GM18858 (cell line): ENCODE data around the gene PROB1.
"Not testable (repeated sequence)": the region's sequence is repeated elsewhere in the genome, so short reads cannot be mapped to it uniquely, and the experiment has no call there.

ENCODE experiments used
- ATAC-seq: cut with Tn5 transposase; IDR thresholded peaks from one replicate; pipeline ENCODE4 v1.9.1; 2021; ENCODE audit not compliant: unreplicated experiment

Gene PROB1

DNA sequence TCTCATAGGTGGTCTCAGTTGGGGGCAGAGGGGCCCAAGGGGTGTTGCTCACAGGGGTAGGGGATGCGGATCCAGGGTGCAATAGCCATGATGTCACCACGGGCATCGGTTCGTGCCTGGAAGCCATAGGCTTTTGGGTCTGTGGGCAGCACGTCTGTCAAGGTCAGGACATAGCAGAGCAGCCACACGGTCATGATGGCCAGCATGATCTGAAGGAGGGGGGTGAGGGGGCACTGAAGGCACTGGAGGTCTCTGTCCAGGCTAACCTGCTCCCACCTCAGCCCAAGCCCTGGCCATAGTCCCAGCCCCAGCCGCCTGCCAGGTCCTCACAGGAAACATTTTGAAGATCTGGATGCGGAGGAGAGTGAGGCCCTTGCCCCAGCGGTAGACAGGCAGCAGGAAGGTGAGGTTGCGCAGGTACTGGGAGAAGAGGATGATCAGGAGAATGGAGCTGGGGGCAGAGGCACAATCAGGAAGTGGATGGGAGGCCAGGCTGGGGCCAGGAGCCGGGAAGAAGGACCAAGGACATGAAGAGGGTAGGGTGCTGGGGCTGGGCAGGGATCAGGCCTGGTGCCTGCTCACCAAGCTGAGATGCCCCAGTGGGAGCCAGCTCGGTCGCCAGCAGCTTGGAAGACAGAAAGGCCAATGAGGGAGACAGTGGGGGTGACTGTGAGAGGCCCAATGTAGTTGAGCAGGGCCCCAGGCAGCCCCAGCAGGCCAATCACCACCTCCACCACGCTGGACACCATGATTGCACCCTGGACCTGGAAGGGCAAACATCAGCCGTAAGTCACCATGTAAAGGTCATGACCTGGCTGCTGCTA is 15.1 kb downstream of the PROB1 start:
- no peak for ATAC-seq

DNA sequence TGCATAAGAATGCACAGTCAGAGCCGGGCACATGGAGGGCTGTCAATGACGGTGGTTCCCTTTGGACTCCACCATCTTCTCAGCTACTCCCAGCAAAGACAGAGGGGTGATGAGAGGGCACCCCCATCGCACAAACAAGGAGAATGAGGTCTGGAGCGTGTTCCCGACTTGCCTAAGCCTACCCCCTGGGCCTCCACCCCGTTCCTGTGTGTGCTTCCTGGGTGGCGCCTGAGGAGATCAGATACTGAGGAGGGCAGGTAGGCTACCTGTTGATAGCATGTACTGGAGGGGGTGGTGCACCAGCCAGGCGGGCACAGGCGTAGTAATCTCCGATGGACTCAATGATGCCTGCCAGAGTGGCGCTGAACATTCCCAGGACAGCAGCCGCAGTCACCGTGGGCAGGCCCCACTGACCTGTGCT is 16.0 kb downstream of the PROB1 start:
- no peak for ATAC-seq

DNA sequence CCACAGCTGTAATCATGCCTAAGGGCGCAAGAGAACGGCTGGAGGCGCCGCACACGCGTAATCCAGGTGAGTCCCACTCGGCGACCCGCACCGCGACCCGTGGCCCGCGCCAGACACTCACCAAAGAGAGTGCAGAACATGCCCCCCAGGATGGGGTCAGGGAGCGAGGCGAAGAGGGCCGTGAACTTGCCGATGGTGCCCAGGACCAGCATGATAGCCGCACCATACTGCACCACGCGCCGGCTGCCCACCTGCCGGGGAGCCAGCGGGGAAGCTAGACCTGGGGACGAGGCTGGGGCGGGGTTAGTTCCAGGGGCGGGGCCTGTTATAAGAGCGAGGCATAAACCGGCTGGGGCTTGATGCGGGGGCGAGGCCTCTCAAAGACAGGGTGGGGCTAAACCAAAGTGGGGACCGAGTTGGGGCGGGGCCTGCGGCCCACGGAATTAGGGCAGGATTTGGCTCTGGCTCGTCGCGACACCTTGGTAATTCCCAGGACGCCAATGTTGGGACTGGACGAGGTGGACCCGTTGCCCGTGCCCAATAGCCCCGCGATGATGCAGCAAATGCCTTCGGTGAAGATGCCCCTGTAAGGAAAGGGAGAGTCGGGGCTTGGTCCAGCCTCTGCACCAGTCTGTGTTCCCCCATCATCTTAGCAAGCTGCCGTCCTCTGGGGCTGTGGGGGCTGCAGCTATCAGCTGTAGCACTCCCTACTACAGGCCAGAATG is 16.6 kb downstream of the PROB1 start:
- no peak for ATAC-seq

DNA sequence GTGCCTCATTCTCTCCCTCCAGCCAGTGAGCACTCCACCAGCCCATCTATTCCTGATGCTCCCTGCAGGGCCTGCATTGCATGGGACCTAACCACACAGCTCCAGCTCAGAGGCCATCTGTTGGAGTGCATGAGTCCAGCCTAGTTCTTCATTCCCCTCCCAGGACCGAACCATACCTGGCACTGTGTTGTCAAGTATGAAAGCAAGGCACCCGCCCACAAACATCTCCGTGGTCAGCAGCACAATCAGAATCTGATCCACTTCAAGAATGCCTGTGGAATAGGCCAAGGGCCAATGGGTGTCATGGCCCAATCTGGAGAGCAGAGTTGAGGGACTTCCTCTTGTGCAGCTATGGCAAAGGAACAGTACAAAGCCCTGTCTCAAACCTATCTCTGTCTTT is 17.7 kb downstream of the PROB1 start:
- no peak for ATAC-seq

DNA sequence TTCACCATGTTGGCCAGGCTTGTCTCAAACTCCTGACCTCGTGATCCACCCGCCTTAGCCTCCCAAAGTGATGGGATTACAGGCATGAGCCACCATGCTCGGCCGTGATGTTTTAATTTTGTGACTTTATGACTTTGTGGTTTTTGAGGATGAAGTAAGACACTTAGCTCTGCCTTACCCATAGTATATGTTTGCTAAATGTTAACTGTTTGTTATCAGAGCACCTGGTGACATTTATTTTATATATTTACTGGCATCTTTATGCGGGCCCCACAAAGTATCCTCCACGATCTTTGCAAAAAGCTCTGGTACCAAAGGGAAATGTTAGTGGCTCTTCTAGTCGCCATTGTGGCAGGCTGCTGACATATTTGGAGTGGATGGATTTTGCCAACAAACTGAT is 18.5 kb downstream of the PROB1 start:
- no peak for ATAC-seq

DNA sequence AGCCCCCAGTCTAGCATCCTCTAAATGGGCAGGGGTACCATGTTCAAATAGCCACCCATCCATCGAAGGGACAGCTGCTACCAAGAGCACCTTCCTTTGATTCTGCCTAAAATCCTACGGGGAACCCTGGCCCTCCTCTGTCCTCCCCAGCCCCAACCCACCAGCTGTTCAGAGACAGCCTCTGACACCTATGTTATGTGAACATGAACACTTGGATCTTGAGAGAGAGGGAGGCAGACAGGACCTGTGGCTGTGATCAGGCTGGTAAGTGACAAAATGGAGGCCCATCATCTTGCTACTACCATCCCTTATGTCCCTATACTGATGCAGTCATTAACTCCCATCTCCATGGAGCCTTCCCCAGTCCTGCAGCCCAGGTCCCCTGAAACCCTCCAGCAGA is 20.0 kb downstream of the PROB1 start:
- ATAC-seq, result no peak

DNA sequence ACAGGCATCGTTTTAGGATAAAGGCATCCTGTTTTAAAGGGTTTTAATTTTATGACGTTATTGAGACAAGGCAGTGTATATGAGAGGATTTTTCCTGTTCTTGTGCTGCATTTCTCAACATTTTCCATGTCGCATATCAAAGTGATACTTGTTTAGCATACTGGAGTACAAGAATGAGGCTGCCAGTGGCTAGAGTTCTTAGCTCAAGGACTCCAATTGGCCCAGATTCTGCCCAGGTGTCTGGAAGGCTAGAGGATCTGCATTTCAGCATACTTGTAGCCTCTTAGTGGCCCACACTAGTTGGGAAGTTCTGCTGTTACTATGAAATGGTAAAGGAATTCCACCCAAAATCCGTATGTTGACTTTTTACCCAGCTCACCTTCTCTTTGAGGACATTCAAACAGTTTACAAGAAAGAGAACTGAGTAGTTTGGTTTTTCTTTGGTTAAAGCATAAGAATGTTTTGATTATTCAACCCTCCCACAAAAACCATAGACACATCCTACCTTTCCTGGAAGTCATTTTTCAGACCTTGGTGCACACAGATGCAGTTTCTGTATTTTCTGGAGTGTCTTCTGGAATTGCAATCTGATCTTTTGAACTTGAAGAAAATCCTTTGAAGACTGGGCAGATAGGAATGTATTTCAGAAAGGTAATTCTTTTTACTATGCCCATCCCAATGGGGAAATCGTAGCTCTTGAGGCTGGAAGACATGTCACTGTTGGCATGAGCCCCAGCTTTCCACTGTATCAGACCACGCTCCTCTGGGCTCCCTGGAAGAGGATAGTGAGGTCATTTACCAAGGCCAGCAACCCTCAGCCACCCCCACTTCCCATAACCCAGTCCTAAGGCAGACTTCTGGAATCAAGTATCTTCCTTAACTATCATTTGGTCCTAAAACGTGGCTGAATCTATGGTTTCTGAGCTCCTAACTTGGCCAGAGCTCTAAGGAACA is 23.1 kb downstream of the PROB1 start:
- no peak for ATAC-seq

DNA sequence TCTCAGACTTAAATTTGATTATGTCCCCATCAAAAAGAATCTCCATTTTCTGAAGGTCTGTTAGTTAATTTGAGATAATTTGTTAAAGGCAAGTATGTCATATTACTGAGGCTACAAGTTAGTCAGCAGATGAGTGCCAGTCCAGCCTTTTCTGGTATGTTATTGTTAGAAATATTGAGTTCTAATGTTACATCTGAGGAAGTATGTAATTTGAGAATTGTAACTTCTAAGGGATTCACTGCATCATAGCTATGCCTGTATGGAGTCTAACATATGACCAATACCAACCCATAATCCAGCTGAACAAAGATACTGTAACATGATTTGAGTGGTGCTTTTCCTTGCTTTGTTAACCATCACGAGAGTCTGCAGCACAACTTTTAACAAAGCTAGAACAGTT is 25.7 kb downstream of the PROB1 start:
- no peak for ATAC-seq

DNA sequence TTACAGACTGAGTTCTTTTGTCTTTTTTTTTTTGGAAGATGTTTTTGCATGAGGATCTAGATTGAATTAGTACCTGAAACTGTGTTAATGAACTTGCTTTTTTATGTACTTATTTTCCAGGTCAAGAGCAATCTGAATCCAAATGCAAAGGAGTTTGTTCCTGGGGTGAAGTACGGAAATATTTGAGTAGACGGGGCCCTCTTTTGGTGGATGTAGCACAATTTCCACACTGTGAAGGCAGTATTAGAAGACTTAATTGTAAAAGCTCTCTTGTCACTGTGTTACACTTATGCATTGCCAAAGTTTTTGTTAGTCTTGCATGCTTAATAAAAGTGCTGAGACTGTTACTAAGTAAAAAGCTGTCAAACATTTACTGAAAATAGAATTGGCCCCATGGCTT is 26.3 kb downstream of the PROB1 start:
- ATAC-seq, result no peak

DNA sequence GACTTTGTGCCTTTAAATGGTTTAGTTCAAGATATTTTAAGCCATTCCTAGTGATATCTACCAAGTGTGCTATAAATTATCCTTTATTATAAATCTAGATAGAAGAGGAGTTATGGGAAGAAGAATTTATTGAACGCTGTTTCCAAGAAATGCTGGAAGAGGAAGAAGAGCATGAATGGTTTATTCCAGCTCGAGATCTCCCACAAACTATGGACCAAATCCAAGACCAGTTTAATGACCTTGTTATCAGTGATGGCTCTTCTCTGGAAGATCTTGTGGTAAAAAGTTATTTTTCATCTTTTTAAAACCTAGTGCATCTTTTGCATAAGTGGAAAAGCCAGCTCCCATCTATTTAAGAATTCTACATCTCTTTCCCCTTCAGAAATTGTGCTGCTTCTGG is 30.4 kb downstream of the PROB1 start:
- no peak for ATAC-seq

DNA sequence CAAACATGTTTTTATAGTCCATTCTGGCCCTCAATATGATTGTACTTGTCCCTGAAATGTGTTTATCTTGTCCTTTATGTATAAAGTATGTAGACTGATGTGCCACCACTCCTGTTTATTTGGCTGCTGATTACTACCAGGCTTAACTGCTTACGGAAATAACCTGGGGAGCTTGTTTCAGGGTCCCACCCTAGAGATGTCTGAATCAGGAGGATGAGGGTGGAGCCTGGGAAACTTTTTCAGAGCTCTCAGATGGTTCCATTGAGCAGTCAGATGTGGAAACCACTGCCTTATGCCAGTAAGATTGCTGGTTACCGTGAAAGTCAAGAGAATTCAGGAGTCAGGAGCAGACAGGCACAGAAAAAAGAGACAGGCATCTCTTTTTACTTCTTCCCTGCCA is 31.0 kb downstream of the PROB1 start:
- ATAC-seq, result no peak

DNA sequence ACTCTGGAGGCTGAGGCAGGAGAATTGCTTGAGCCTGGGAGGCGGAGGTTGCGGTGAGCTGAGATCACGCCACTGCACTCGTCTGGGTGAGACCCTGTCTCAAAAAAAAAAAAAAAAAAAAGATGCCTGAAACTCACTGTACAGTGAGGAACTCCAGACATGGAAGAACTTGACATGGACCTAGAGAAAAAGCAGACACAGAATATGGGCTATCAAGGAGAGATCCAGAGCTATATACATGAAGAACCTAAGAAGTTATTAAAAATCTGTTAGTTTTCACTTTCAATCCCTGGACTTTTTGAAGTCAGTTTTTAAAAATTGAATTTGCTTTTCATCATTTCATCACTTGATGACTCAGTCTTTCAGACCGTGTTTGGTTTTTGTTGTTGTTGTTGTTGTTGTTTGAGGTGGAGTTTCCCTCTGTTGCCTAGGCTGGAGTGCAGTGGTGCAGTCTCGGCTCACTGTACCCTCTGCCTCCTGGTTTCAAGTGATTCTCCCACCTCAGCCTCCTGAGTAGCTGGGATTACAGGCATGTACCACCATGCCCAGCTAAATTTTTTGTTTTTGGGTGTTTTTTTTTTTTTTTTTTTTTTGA is 33.0 kb downstream of the PROB1 start:
- ATAC-seq, result no peak

DNA sequence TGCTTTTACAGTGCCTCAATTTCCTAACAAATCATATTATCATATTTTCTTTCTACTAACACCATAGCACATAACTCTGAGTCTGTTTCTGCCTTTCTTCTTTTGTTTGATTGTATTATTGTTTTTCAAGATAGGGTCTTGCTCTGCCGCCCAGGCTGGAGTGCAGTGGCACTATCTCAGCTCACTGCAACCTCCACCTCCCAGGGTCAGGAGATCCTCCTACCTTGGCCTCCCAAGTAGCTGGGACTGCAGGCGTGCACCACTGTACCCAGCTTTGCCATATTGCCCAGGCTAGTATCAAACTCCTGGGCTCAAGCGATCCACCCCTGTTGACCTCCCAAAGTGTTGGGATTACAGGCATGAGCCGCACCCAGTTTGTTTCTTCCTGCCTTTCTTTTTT is 34.5 kb downstream of the PROB1 start:
- no peak for ATAC-seq

DNA sequence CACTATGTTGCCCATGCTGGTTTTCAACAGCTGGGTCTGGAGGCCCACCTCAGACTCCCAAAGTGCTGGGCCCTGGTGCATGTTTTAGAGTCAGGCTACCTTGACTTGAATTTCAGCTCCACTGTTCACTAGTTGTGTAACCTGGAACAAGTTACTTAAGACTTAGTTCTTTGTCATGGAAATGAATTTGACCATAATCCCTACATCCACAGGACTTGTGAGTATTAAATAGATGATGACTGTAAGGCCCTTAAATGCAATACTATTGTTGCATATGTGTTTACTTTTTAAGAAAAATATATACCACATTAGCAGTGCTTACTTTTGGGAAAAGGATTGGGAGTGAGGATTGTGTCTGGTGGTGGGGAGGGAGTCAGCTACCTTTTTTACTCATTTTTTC is 36.8 kb downstream of the PROB1 start:
- ATAC-seq, result no peak

DNA sequence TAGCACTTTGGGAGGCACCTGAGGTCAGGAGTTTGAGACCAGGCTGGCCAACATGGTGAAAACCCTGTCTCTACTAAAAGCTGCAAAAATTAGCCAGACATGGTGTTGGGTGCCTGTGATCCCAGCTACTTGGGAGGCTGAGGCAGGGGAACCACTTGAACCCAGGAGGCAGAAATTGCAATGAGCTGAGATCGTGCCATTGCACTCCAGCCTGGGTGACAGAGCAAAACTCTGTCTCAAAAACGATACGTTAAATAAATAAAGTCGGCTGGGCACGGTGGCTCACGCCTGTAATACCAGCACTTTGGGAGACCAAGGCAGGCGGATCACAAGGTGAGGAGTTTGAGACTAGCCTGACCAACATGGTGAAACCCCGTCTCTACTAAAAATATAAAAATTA is 39.0 kb downstream of the PROB1 start:
- ATAC-seq, result not testable (repeated sequence)

DNA sequence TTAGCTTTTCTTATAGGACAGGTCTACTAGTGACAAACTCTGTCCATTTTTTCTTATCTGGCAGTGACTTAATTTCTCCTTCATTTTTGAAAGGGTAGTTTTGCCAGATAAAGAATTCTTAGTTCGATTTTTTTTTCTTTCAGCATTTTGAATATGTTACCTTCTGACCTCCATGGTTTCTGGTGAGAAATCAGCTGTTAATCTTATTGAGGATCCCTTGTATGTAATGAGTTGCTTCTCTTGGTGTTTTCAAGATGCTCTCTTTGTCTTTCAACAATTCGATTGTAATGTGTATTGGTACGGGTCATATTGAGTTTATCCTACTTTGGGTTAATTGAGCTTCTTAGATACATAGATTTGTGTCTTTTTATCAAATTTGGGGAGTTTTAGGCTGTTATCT is 40.7 kb downstream of the PROB1 start:
- no peak for ATAC-seq

DNA sequence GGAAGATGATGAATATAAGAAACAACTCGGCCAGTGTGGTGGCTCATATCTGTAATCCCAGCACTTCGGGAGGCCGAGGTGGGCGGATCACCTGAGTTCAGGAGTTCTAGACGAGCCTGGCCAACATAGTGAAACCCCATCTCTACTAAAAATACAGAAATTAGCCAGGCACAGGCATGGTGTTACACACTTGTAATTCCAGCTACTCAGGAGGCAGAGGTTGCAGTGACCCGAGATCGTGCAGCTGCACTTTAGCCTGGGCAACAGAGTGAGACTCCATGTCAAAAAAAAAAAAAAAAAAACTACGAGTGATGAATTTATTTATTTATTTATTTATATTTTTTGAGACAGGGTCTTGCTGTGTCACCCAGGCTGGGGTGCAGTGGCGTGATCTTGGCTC is 47.0 kb downstream of the PROB1 start:
- ATAC-seq, result not testable (repeated sequence)

DNA sequence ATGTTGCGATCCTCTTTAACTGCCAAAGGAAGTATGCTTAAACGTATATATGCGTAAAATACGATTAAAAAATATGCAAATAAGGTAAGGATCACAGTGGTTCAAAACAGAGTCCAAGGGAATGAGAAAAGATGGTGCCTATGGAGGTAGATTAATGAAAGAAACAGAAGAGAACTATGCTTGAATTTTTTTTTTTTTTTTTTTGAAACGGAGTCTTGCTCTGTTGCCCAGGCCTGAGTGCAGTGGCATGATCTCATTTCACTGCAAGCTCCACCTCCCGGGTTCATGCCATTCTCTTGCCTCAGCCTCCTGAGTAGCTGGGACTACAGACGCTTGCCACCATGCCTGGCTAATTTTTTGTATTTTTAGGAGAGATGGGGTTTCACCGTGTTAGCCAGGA is 49.5 kb downstream of the PROB1 start:
- not testable (repeated sequence) for ATAC-seq

DNA sequence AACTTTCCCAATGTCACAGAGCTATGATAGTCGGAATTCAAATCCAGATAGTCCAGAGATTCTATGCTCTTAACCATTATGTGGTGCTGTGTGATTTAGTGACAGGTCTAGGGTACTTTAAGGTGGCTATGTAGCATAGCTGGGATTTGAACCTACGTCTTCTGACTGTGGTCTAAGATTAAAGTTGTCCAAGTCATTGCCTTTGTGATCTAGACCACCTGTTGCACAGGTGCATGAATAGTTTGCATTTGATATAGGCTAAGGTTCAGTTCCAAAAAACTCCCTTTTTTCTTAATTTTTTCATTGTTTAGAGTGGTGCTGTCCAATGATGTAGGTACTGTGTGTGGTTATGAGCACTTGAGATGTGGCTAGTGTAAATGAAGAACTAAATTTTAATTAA is 50.7 kb downstream of the PROB1 start:
- ATAC-seq, result no peak

DNA sequence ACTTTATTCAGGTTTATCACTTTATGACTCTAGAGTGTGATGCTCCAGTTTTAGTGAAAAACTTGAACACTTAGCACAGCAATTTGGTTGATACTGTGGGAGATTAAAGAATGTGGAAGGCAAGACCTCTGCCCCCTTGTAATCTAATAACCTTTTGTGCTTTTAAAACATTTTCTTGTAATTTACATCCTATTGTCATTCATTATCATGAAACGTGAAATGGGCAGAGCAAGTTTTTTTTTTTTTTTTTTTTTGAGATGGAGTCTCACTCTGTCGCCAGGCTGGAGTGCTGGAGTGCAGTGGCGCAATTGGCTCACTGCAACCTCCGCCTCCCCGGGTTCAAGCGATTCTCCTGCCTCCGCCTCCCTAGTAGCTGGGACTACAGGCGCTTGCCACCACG is 51.4 kb downstream of the PROB1 start:
- ATAC-seq, result no peak

DNA sequence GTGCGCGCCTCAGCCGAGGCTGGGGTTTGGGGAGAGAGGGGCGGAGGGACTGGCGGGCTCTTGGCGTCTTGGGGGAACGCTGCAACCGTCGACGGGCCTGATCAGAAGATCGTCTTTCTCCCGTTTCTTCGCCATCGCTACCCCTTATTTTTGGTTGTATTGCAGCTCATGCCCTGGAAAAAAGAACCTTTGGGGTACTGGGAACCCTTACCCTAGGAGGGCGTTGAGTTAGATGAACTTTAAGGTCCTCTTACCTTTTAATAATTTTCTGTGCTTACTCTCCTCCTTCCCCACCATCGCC is 52.5 kb downstream of the PROB1 start:
- ATAC-seq, result peak; percentile 23
